DND-41 (cell line): Measurements from ENCODE around the gene RAD51B.

ENCODE experiments used
- ATAC-seq: fragments of 200-7000 bp; cut with Tn5 transposase; 3 replicates; pipeline ENCODE4 v1.9.1; 2021; ENCODE audit warnings: low read depth; ENCODE audit not compliant: insufficient read depth
- DNase-seq: peaks from one replicate; pipeline ENCODE4 v3.0.0-alpha.2; 2020
- H2AFZ ChIP-seq: 2 replicates; pipeline ENCODE4 v1.6.0; 2012; ENCODE audit warnings: low read depth, low read length
- H3K27ac ChIP-seq: 2 replicates; pipeline ENCODE4 v1.5.1; 2012; ENCODE audit warnings: low read length, inconsistent platforms
- H3K27me3 ChIP-seq: fragments of 200-600 bp; sonication (generic); 2 replicates; pipeline ENCODE4 v1.6.0; 2012; ENCODE audit warnings: low read length, mild to moderate bottlenecking, inconsistent platforms; ENCODE audit not compliant: insufficient read depth, poor library complexity
- H3K36me3 ChIP-seq: 2 replicates; pipeline ENCODE4 v1.5.1; 2012; ENCODE audit warnings: low read length, inconsistent platforms; ENCODE audit not compliant: insufficient read depth
- H3K4me1 ChIP-seq: 2 replicates; pipeline ENCODE4 v1.5.1; 2012; ENCODE audit warnings: mild to moderate bottlenecking, low read length; ENCODE audit not compliant: insufficient read depth
- H3K4me2 ChIP-seq: 2 replicates; pipeline ENCODE4 v1.6.0; 2012; ENCODE audit warnings: mild to moderate bottlenecking, moderate library complexity, low read length, inconsistent platforms; ENCODE audit not compliant: insufficient read depth
- H3K4me3 ChIP-seq, 2 experiments: fragments of 200-600 bp in 1 of 2; shearing (Covaris generic) in 1 of 2; 2 replicates each; pipeline ENCODE4 v1.5.1; 2012 to 2016; ENCODE audit warnings: inconsistent platforms in 2 of 2, low read length in 2 of 2, mild to moderate bottlenecking in 2 of 2, low read depth in 1 of 2, moderate library complexity in 1 of 2
- H3K79me2 ChIP-seq: 2 replicates; pipeline ENCODE4 v1.6.0; 2012; ENCODE audit warnings: low read length, inconsistent platforms; ENCODE audit not compliant: insufficient read depth
- H3K9ac ChIP-seq: 2 replicates; pipeline ENCODE4 v1.6.0; 2012; ENCODE audit warnings: low read depth, mild to moderate bottlenecking, inconsistent platforms, low read length, moderate library complexity
- H3K9me3 ChIP-seq: 2 replicates; pipeline ENCODE4 v1.5.1; 2012; ENCODE audit warnings: low read length, moderate library complexity, mild to moderate bottlenecking, inconsistent platforms; ENCODE audit not compliant: insufficient read depth, severe bottlenecking
- H4K20me1 ChIP-seq: 2 replicates; pipeline ENCODE4 v1.6.0; 2012; ENCODE audit warnings: low read length; ENCODE audit not compliant: insufficient read depth
- CTCF ChIP-seq: IDR thresholded peaks from 2 replicates; pipeline ENCODE4 v1.5.1; 2012; ENCODE audit warnings: borderline replicate concordance, low read length, moderate library complexity, mild to moderate bottlenecking; ENCODE audit not compliant: poor library complexity, severe bottlenecking; ENCODE audit errors: extremely low read depth
- EZH2 ChIP-seq: IDR thresholded peaks from 3 replicates; pipeline ENCODE4 v1.6.1; 2012; ENCODE audit warnings: borderline replicate concordance, low read depth, mild to moderate bottlenecking, moderate library complexity, low read length, inconsistent platforms; ENCODE audit not compliant: severe bottlenecking

RAD51B gene

DNA sequence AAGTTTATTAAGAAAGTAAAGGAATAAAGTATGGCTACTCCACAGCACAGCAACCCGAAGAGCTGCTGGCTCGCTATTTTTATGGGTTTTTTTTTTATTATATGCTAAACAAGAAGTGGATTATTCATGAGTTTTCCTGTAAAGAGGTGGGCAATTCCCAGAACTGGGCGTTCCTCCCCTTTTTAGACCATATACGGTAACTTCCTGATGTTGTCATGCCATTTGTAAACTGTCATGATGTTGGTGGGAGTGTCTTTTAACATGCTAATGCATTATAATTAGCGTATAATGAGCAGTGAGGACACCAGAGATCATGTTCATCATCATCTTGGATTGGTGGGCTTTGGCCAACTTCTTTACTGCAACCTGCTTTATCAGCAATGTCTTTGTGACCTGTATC, 600.8 kb downstream of the RAD51B start:
- H3K9me3 ChIP-seq: no peaks in the 10 kb centered on the region
- no peak for DNase-seq

DNA sequence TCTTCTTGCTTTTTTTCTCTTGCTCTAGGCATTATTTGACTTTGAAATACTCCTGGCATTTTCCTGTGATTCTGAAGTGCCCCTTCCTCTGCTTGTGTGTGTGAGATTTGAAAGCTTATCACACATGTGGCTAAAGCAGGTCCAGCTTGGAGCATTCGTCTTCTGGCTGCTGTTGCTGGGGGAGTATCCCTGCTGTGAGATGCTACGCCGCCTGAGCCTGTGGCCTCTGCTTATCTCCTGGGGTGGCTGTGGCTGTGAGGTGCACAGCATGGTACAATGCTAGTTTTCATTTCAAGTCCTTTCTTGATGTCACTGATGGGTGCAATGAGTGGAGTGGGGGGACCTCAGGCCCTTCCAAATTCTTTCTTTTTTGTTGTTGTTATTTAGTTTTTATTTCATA, 601.5 kb downstream of the RAD51B start:
- H3K4me3 ChIP-seq: no peak overlapping the region
- no peaks in the 10 kb centered on the region for H3K9me3 ChIP-seq
- H3K4me1 ChIP-seq: no peaks in the 10 kb centered on the region
- no peak for TF ChIP-seq CTCF
- no peak for TF ChIP-seq EZH2
- no peak overlapping the region for H3K9ac ChIP-seq
- H3K36me3 ChIP-seq: no peaks in the 10 kb centered on the region
- no peak overlapping the region for H3K4me2 ChIP-seq
- H2AFZ ChIP-seq: no peak overlapping the region
- no peaks in the 10 kb centered on the region for H4K20me1 ChIP-seq
- DNase-seq (no peak), ATAC-seq (no peak)
- no peak overlapping the region for H3K27ac ChIP-seq
- no peaks in the 10 kb centered on the region for H3K27me3 ChIP-seq
- H3K79me2 ChIP-seq: no peaks in the 10 kb centered on the region

More for the DNA sequence above, 600.8 kb downstream of the RAD51B start:
- Histone ChIP-seq H3K4me2 (no peak overlapping the region), H3K27ac (no peak overlapping the region), H3K4me3 (no peak overlapping the region), H3K79me2 (no peaks in the 10 kb centered on the region), H4K20me1 (no peaks in the 10 kb centered on the region), H3K27me3 (no peaks in the 10 kb centered on the region), H2AFZ (no peak overlapping the region), H3K36me3 (no peaks in the 10 kb centered on the region), H3K9ac (no peak overlapping the region), H3K4me1 (no peaks in the 10 kb centered on the region)
- no peak for ATAC-seq
- no peak for TF ChIP-seq CTCF
- no peak for TF ChIP-seq EZH2

DNA sequence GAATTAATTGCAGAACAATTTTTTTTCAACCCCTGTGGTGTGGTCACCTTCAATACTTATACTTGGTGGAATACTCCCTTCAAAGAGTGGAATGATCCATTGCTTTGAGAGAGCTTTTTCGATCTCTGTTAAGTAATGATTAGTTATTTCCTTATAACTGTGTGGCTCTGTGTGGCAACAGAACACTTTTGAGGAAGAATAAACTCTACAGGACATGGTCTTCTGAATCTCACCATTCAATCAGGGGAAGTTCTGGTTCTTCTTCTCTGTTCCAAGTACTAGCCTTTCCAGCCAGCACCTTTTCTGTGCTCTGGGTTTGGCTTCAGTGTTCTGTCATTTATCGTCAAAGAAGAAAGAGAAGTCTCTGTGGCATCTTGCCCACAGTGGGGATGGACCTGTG, 604.1 kb downstream of the RAD51B start:
- H3K27ac ChIP-seq: no peak overlapping the region
- no peak overlapping the region for H3K9ac ChIP-seq
- H3K36me3 ChIP-seq: no peaks in the 10 kb centered on the region
- H3K79me2 ChIP-seq: no peaks in the 10 kb centered on the region
- TF ChIP-seq EZH2 (no peak), CTCF (no peak)
- no peaks in the 10 kb centered on the region for H4K20me1 ChIP-seq
- no peak for DNase-seq
- no peak overlapping the region for H2AFZ ChIP-seq
- no peak overlapping the region for H3K4me2 ChIP-seq
- H3K4me1 ChIP-seq: no peaks in the 10 kb centered on the region
- no peak for ATAC-seq
- H3K9me3 ChIP-seq: no peaks in the 10 kb centered on the region
- H3K4me3 ChIP-seq: no peak overlapping the region
- no peaks in the 10 kb centered on the region for H3K27me3 ChIP-seq

GRCh38 chr14:68424443-68425172, 605.0 kb downstream of the RAD51B start:
- ATAC-seq: no peak

More at GRCh38 chr14:68424443-68425172, 605.0 kb downstream of the RAD51B start:
- Histone ChIP-seq H3K36me3 (no peaks in the 10 kb centered on the region), H3K4me2 (no peak overlapping the region), H3K4me1 (no peaks in the 10 kb centered on the region), H3K4me3 (no peak overlapping the region), H3K27ac (no peak overlapping the region), H2AFZ (no peak overlapping the region), H3K9ac (no peak overlapping the region), H3K27me3 (no peaks in the 10 kb centered on the region), H4K20me1 (no peaks in the 10 kb centered on the region), H3K9me3 (no peaks in the 10 kb centered on the region), H3K79me2 (no peaks in the 10 kb centered on the region)
- DNase-seq: no peak
- no peak for TF ChIP-seq CTCF
- TF ChIP-seq EZH2: no peak
